ENCODE data around the gene MRGPRF. TPM values are rescaled to one million over a fixed set of nuclear protein-coding genes. Genes with fewer than 3 reads are reported as not detected.

The MRGPRF gene
- total and polyA plus RNA-seq, 7 donors: 1.7 to 3.8 (median 2.7) TPM

DNA sequence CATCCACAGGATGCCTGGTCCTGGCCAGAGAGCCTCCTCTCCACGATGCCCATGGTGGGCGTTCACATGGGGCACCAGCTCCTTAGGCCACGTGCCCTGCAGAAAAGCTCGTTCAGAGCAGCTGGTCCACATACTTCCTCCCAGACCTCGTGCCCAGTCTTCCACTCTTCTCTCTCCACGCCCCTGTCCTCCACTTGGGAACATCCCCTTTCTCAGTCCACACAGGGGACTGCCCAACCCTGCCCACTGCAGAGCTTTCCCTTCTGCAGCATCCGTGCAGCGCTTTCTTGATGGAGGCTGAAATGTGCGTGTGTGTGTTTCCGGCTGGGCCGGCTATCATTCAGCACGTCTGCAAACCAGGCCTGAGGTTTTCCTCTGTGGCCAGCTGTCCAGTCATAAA lies 46.9 kb upstream of the MRGPRF start:
- Histone ChIP-seq H3K36me3 (ENCODE audit: insufficient read depth in 1 of 2, low read depth in 1 of 2) (peaks cover 0 to 35% of the 10 kb centered on the region in 2 donors), H3K27ac (no peak overlapping the region), H3K9me3 (no peaks in the 10 kb centered on the region), H3K4me1 (no peaks in the 10 kb centered on the region), H3K27me3 (ENCODE audit: insufficient read depth in 3 of 3, low read length in 2 of 3) (no peaks in the 10 kb centered on the region), H3K4me3 (no peak overlapping the region)
- 83 to 88% (median 83%) methylated on average over 12 of the region's 12 CpGs for WGBS, 3 donors
- TF ChIP-seq, protein P1, sequence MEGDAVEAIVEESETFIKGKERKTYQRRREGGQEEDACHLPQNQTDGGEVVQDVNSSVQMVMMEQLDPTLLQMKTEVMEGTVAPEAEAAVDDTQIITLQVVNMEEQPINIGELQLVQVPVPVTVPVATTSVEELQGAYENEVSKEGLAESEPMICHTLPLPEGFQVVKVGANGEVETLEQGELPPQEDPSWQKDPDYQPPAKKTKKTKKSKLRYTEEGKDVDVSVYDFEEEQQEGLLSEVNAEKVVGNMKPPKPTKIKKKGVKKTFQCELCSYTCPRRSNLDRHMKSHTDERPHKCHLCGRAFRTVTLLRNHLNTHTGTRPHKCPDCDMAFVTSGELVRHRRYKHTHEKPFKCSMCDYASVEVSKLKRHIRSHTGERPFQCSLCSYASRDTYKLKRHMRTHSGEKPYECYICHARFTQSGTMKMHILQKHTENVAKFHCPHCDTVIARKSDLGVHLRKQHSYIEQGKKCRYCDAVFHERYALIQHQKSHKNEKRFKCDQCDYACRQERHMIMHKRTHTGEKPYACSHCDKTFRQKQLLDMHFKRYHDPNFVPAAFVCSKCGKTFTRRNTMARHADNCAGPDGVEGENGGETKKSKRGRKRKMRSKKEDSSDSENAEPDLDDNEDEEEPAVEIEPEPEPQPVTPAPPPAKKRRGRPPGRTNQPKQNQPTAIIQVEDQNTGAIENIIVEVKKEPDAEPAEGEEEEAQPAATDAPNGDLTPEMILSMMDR (IDR thresholded peaks at IDR 0.05): no peak
- ATAC-seq (no peak), DNase-seq (no peak)
- intact Hi-C loops (cut with DNase I): no loop called here

DNA sequence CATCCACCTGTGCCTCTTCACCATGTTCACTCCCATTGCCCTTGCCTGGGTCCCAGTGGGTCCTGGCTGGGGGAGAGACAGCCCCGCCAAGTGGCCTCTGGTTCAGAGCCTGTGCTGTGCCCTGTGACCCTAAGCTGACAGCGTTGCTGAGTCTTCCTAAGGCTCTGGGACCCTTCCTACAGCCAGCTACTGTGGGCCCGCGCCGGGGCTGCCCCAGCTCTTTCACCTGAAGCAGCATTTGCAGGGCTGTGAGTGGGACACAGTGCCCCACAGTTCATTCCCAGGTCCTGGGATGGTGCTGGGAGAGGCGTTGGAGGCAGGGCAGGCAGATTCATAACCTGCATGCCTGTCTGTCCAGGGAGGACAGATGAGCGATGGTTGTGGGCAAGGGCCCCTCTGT lies 46.4 kb upstream of the MRGPRF start:
- H3K4me1 ChIP-seq: no peaks in the 10 kb centered on the region
- intact Hi-C loops (cut with DNase I): no loop called here
- H3K27me3 ChIP-seq (ENCODE audit: insufficient read depth in 3 of 3, low read length in 2 of 3): no peaks in the 10 kb centered on the region
- ATAC-seq (no peak), DNase-seq (no peak)
- peaks cover 0 to 41% of the 10 kb centered on the region in 2 donors for H3K36me3 ChIP-seq (ENCODE audit: insufficient read depth in 1 of 2, low read depth in 1 of 2)
- no peaks in the 10 kb centered on the region for H3K9me3 ChIP-seq
- H3K27ac ChIP-seq: no peak overlapping the region
- WGBS, 3 donors: 94 to 96% (median 95%) methylated on average over 7 of the region's 7 CpGs
- H3K4me3 ChIP-seq: no peak overlapping the region
- TF ChIP-seq, protein P1 (IDR thresholded peaks at IDR 0.05): no peak

DNA sequence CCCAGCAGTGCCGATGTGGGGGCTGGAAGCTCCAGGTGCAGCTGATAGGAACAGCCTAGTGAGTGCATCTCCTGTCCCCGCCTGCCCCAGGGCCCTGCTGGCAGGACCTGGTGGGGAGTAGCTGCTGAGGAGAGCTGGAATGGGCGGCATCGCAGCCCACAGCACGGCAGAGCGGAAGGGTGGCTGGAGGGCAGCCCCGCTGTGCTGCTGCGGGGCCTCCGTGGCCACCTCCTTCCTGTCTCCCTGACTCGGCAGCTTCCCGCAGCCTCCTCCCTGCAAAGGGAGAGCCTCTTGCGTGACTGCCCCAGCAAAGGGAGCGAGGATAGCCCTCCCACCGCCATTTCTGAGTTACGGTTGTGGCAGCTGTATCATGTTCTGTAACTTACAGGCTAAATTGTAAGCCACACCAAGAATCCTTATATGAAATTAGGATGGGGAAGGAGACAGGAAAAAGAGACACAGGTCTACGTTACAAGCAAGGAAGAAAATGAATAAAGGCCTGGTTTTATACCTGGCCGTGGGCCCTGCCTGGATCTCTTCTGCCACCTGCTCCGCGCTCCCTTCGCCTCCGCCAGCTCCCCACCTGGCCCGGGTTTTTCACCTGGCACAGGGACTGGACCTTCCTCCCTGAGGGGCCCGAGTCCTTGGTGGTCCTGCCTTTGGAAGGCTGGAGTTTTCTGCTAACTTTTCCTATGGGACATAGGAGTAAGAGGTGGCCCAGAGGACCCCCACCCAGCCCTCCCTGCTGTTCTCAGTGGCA lies 45.6 kb upstream of the MRGPRF start:
- WGBS, 3 donors: 91 to 93% (median 92%) methylated on average over 18 to 23 of the region's 23 CpGs

DNA sequence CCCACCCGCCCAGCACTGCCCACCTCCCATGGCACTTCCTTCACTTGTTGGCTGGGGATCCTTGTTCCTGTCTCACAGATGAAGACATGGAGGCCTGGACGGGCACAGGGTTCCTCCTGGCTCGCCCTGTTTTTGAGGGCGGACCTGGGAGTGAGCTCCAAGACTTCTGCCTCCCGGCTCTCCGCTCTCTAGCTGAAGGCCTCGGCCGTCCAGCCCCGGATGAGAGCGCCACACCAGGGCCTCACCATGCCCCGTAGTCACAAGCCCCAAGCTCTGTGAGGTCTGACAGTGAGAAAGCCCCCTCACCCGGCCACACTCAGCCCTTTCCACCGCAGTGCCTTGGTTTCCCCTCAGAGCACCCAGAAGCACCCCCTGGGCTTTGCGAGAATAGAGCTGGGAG lies 44.8 kb upstream of the MRGPRF start:
- H3K4me1 ChIP-seq: no peaks in the 10 kb centered on the region
- DNase-seq (no peak), ATAC-seq (no peak)
- 86 to 95% (median 89%) methylated on average over 13 to 14 of the region's 14 CpGs for WGBS, 3 donors
- peaks cover 0 to 33% of the 10 kb centered on the region in 2 donors for H3K36me3 ChIP-seq (ENCODE audit: insufficient read depth in 1 of 2, low read depth in 1 of 2)
- H3K27me3 ChIP-seq (ENCODE audit: insufficient read depth in 3 of 3, low read length in 2 of 3): no peaks in the 10 kb centered on the region
- intact Hi-C loops (cut with DNase I): no loop called here
- H3K4me3 ChIP-seq: no peak overlapping the region
- TF ChIP-seq, protein P1 (IDR thresholded peaks at IDR 0.05): no peak
- H3K27ac ChIP-seq: no peak overlapping the region
- H3K9me3 ChIP-seq: no peaks in the 10 kb centered on the region

More for the DNA sequence above, 45.6 kb upstream of the MRGPRF start:
- intact Hi-C loops (cut with DNase I): no loop called here
- Histone ChIP-seq H3K4me1 (no peaks in the 10 kb centered on the region), H3K9me3 (no peaks in the 10 kb centered on the region), H3K4me3 (no peak overlapping the region), H3K27me3 (ENCODE audit: insufficient read depth in 3 of 3, low read length in 2 of 3) (no peaks in the 10 kb centered on the region), H3K36me3 (ENCODE audit: insufficient read depth in 1 of 2, low read depth in 1 of 2) (peaks cover 0 to 42% of the 10 kb centered on the region in 2 donors), H3K27ac (no peak overlapping the region)
- TF ChIP-seq, protein P1 (IDR thresholded peaks at IDR 0.05): no peak
- ATAC-seq (no peak), DNase-seq (no peak)

DNA sequence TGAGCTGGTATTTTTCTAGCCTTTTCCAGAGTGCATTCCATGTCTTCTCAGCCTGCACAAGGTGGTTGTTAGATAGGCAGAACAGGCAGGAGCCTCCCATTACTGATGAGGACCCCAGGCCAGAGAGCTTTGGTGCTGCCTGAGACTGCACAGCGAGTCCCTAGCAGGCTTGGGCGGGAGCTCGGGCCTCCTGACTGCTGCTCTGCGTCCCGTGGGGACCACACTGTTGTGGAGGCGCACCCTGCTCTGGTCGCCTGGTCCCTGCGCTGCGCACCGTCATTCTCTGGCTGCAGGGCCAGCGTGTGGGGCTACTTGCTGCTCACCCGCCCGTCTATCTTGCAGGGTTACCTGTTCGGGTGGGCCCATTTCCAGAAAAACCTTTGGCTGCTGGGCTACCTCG lies 44.2 kb upstream of the MRGPRF start:
- no peak overlapping the region for H3K27ac ChIP-seq
- no peaks in the 10 kb centered on the region for H3K4me1 ChIP-seq
- DNase-seq: no peak
- H3K27me3 ChIP-seq (ENCODE audit: insufficient read depth in 3 of 3, low read length in 2 of 3): no peaks in the 10 kb centered on the region
- no peak for ATAC-seq
- H3K9me3 ChIP-seq: no peaks in the 10 kb centered on the region
- H3K36me3 ChIP-seq (ENCODE audit: insufficient read depth in 1 of 2, low read depth in 1 of 2): peaks cover 0 to 30% of the 10 kb centered on the region in 2 donors
- TF ChIP-seq, protein P1 (IDR thresholded peaks at IDR 0.05): no peak
- intact Hi-C loops (cut with DNase I): no loop called here
- WGBS, 3 donors: 92 to 96% (median 93%) methylated on average over 15 of the region's 15 CpGs
- H3K4me3 ChIP-seq: no peak overlapping the region

Data from psoas muscle (tissue), 8 donors.